SK-N-SH (cell line): ENCODE results near the gene ZBED1. TPM values are rescaled to one million over a fixed set of nuclear protein-coding genes. Genes with fewer than 3 reads are reported as not detected.
A peak's percentile ranks its signal among the peaks of the same experiment; 100 is the strongest.

Experiments
- CTCF ChIA-PET: fragments of 300-600, 350-600 bp; formaldehyde crosslinking; extraction: SDS; loops from one replicate; lab custom pipeline; 2021; lab: Yijun Ruan, JAX
- POLR2A ChIA-PET: fragments of 350-600 bp; sonication (Branson Sonifier 250); formaldehyde crosslinking; extraction: SDS; loops from one replicate; lab custom pipeline; 2020; ENCODE audit warnings: antibody characterized with exemption, inconsistent platforms; lab: Yijun Ruan, JAX
- DNase-seq: peaks from one replicate; pipeline ENCODE4 v3.0.0; 2012
- H2AFZ ChIP-seq: fragments of 200-600 bp; sonication (generic); 2 replicates; pipeline ENCODE4 v1.8.1; 2016; ENCODE audit warnings: antibody characterized with exemption, mild to moderate bottlenecking, low read depth
- H3F3A ChIP-seq: fragments of 200-600 bp; sonication (generic); replicated peaks from 2 replicates; pipeline ENCODE3; 2016; ENCODE audit warnings: antibody characterized with exemption, mild to moderate bottlenecking; ENCODE audit not compliant: insufficient read depth
- H3K27ac ChIP-seq, 2 experiments: fragments of 200-500 bp in 1 of 2; fragments of 200-600 bp in 1 of 2; sonication (Bioruptor generic) in 1 of 2; sonication (generic), shearing (Covaris generic) in 1 of 2; 2 replicates each; pipeline versions ENCODE4 v1.5.1 to v1.6.1; 2014 to 2016; ENCODE audit warnings: low read depth in 2 of 2, inconsistent platforms in 1 of 2, low read length in 1 of 2, mild to moderate bottlenecking in 1 of 2, mixed read lengths in 1 of 2
- H3K27me3 ChIP-seq: fragments of 200-600 bp; sonication (generic), shearing (Covaris generic); 2 replicates; pipeline ENCODE4 v1.6.1; 2016; ENCODE audit warnings: mixed run types; ENCODE audit not compliant: insufficient read depth
- H3K36me3 ChIP-seq, 2 experiments: fragments of 200-500 bp in 1 of 2; fragments of 200-600 bp in 1 of 2; sonication (Bioruptor generic) in 1 of 2; sonication (generic) in 1 of 2; replicated peaks in 1 of 2; 2 replicates each; pipeline versions ENCODE3 to v1.5.1; 2014 to 2016; ENCODE audit warnings: low read length in 1 of 2, mild to moderate bottlenecking in 1 of 2; ENCODE audit not compliant: insufficient read depth in 2 of 2, control insufficient read depth in 1 of 2
- H3K4me1 ChIP-seq, 2 experiments: fragments of 200-500 bp in 1 of 2; fragments of 200-600 bp in 1 of 2; sonication (Bioruptor generic) in 1 of 2; sonication (generic), shearing (Covaris generic) in 1 of 2; 2 replicates each; pipeline versions ENCODE4 v1.5.1 to v1.6.1; 2014 to 2016; ENCODE audit warnings: low read depth in 1 of 2, low read length in 1 of 2, mixed run types in 1 of 2; ENCODE audit not compliant: insufficient read depth in 2 of 2, control insufficient read depth in 1 of 2
- H3K4me2 ChIP-seq: fragments of 200-600 bp; sonication (generic), shearing (Covaris generic); 2 replicates; pipeline ENCODE4 v1.6.1; 2017; ENCODE audit warnings: mixed run types
- H3K4me3 ChIP-seq, 2 experiments: fragments of 200-500 bp in 1 of 2; fragments of 200-600 bp in 1 of 2; sonication (Bioruptor generic) in 1 of 2; sonication (generic), shearing (Covaris generic) in 1 of 2; 2 replicates each; pipeline versions ENCODE4 v1.5.1 to v1.8.1; 2014 to 2016; ENCODE audit warnings: low read depth in 2 of 2, inconsistent platforms in 1 of 2, low read length in 1 of 2, mild to moderate bottlenecking in 1 of 2, mixed read lengths in 1 of 2, moderate library complexity in 1 of 2
- H3K79me2 ChIP-seq: fragments of 200-600 bp; sonication (generic); 2 replicates; pipeline ENCODE4 v1.8.1; 2017; ENCODE audit warnings: mild to moderate bottlenecking; ENCODE audit not compliant: insufficient read depth
- H3K9ac ChIP-seq: fragments of 200-600 bp; sonication (generic); 2 replicates; pipeline ENCODE4 v1.6.1; 2017; ENCODE audit warnings: mixed run types
- H3K9me2 ChIP-seq: fragments of 200-600 bp; sonication (generic); 2 replicates; pipeline ENCODE4 v1.6.1; 2017; ENCODE audit warnings: mixed run types
- H3K9me3 ChIP-seq: fragments of 200-600 bp; sonication (generic); 2 replicates; pipeline ENCODE4 v1.6.1; 2017; ENCODE audit warnings: mixed run types, mild to moderate bottlenecking, moderate library complexity
- H4K20me1 ChIP-seq: fragments of 200-600 bp; sonication (generic); 2 replicates; pipeline ENCODE4 v1.6.1; 2017; ENCODE audit warnings: mild to moderate bottlenecking, mixed run types; ENCODE audit not compliant: insufficient read depth
- FOXJ3 ChIP-seq: sonication (generic); formaldehyde crosslinking; IDR thresholded peaks from 2 replicates; pipeline ENCODE4 v1.5.1; 2020; ENCODE audit warnings: mild to moderate bottlenecking, missing genetic modification reagents
- FOXM1 ChIP-seq: IDR thresholded peaks from 2 replicates; pipeline ENCODE4 v1.4.0; 2012; ENCODE audit warnings: low read depth, mild to moderate bottlenecking
- GATA2 ChIP-seq: sonication (generic); formaldehyde crosslinking; IDR thresholded peaks from 2 replicates; pipeline ENCODE4 v1.5.0; 2020; ENCODE audit warnings: mild to moderate bottlenecking, missing genetic modification reagents
- MAX ChIP-seq: IDR thresholded peaks from 2 replicates; pipeline ENCODE4 v1.4.0; 2012; ENCODE audit warnings: low read depth
- RAD21 ChIP-seq: IDR thresholded peaks from 2 replicates; pipeline ENCODE4 v1.6.1; 2012; ENCODE audit warnings: mild to moderate bottlenecking, low read length
- REST ChIP-seq: IDR thresholded peaks from 2 replicates; pipeline ENCODE4 v1.6.1; 2012; ENCODE audit warnings: mild to moderate bottlenecking, low read depth, low read length, moderate library complexity
- RXRA ChIP-seq: IDR thresholded peaks from 2 replicates; pipeline ENCODE4 v1.4.0; 2012; ENCODE audit warnings: low read depth, mild to moderate bottlenecking, borderline replicate concordance
- SMC3 ChIP-seq: IDR thresholded peaks from 2 replicates; pipeline ENCODE4 v1.6.1; 2012; ENCODE audit warnings: low read depth, low read length, improper control_type of control experiment
- TAF1 ChIP-seq: IDR thresholded peaks from 2 replicates; pipeline ENCODE4 v1.6.1; 2012; ENCODE audit warnings: low read depth, mild to moderate bottlenecking, low read length, moderate library complexity, borderline replicate concordance
- YY1 ChIP-seq: IDR thresholded peaks from 2 replicates; pipeline ENCODE4 v1.4.0; 2012; ENCODE audit warnings: low read depth, mild to moderate bottlenecking
- ZBTB33 ChIP-seq: IDR thresholded peaks from 2 replicates; pipeline ENCODE4 v1.4.0; 2012; ENCODE audit warnings: low read depth, borderline replicate concordance
- WGBS: methylation state at CpG from one replicate; pipeline ENCODE4 v1.1.6; 2017; ENCODE audit warnings: low lambda C conversion rate; 5-methylcytosine and 5-hydroxymethylcytosine counted together
- polyA plus RNA-seq, 3 experiments: library from polyadenylated mRNA; depleted of rRNA; stranded (reverse); fragments of >200 nt; gene quantifications; 2 replicates each; pipeline ENCODE4 v1.2.3, GENCODE V29; 2012

Gene ZBED1
- polyA plus RNA-seq, 1 of the 3 experiments (the other 2 are of a cell fraction), result 16.7 TPM

GRCh38 chrX:2511326-2511725 is 10.6 kb upstream of the ZBED1 start (continued):
- TF ChIP-seq ZBTB33 (no peak), REST (no peak), RAD21 (no peak)

- WGBS, result 40% methylated on average over 9 of the region's 9 CpGs
- Histone ChIP-seq H3K4me1 (no peaks in the 10 kb centered on the region), H3K27ac (no peak overlapping the region)
Observed at GRCh38 chrX:2508648-2509335, 8.0 kb upstream of the ZBED1 start.

More at GRCh38 chrX:2508648-2509335, 8.0 kb upstream of the ZBED1 start:
- Histone ChIP-seq H3K4me3 (no peak overlapping the region), H3K36me3 (no peaks in the 10 kb centered on the region)
- CTCF ChIA-PET, result no interaction called here
- no peak for TF ChIP-seq GATA2 (CRISPR knock-in tag)
- TF ChIP-seq FOXJ3, result no peak
- TF ChIP-seq TAF1, result no peak
- no peak for TF ChIP-seq SMC3
- no peak for TF ChIP-seq YY1
- TF ChIP-seq FOXM1, result no peak
- no peak for TF ChIP-seq RXRA
- TF ChIP-seq REST, result no peak
- no peak for TF ChIP-seq MAX
- TF ChIP-seq, all 33 proteins: peak for 0
- H3K9me3 ChIP-seq, result no peaks in the 10 kb centered on the region
- H3F3A ChIP-seq, result no peaks in the 10 kb centered on the region
- H3K4me2 ChIP-seq, result no peak overlapping the region
- H3K27me3 ChIP-seq, result no peaks in the 10 kb centered on the region
- H4K20me1 ChIP-seq, result no peaks in the 10 kb centered on the region
- H3K9ac ChIP-seq, result no peak overlapping the region
- no peaks in the 10 kb centered on the region for H3K9me2 ChIP-seq
- POLR2A ChIA-PET, result no interaction called here
- no peak for DNase-seq
- H3K79me2 ChIP-seq, result no peaks in the 10 kb centered on the region
- peak overlapping the region; percentile 69 for H2AFZ ChIP-seq
